ENCODE data around the gene PRKD1. TPM values are rescaled to one million over a fixed set of nuclear protein-coding genes. Genes with fewer than 3 reads are reported as not detected.

PRKD1 gene
- total RNA-seq, 1 experiment from 2014 or later = 1.2 TPM

GRCh38 chr14:29799464-29800095 is 128.1 kb downstream of the PRKD1 start:
- H4K20me1 ChIP-seq (ENCODE audit: low read length) = no peaks in the 10 kb centered on the region
- ChIA-PET CTCF (no interaction called here), POLR2A (ENCODE audit: unreplicated experiment) (no interaction called here)
- no peak overlapping the region for H3K27ac ChIP-seq (ENCODE audit: low read length)
- H3K9ac ChIP-seq (ENCODE audit: low read length) = no peak overlapping the region
- no peak overlapping the region for H2AFZ ChIP-seq (ENCODE audit: low read length)
- DNase-seq (no peak), ATAC-seq (no peak)
- no peaks in the 10 kb centered on the region for H3K9me3 ChIP-seq (ENCODE audit: low read length)
- no peak overlapping the region for H3K4me3 ChIP-seq (ENCODE audit: low read length)
- H3K9me2 ChIP-seq (replicated peaks; ENCODE audit: low read length) = no peaks in the 10 kb centered on the region
- H3K27me3 ChIP-seq (ENCODE audit: low read length) = no peaks in the 10 kb centered on the region
- H3K79me2 ChIP-seq (ENCODE audit: low read length) = no peaks in the 10 kb centered on the region
- no TSS peak for BruUV-seq (replicated peaks)
- no peaks in the 10 kb centered on the region for H3K4me1 ChIP-seq (ENCODE audit: insufficient read depth, low read length)
- H3K4me2 ChIP-seq (ENCODE audit: low read length) = no peak overlapping the region
- TF ChIP-seq EZH2phosphoT487 (IDR thresholded peaks at IDR 0.05; ENCODE audit: borderline replicate concordance, low read length) = no peak
- TF ChIP-seq EZH2 (IDR thresholded peaks at IDR 0.05; ENCODE audit: low read length, unreplicated experiment) = no peak
- TF ChIP-seq, protein P1, sequence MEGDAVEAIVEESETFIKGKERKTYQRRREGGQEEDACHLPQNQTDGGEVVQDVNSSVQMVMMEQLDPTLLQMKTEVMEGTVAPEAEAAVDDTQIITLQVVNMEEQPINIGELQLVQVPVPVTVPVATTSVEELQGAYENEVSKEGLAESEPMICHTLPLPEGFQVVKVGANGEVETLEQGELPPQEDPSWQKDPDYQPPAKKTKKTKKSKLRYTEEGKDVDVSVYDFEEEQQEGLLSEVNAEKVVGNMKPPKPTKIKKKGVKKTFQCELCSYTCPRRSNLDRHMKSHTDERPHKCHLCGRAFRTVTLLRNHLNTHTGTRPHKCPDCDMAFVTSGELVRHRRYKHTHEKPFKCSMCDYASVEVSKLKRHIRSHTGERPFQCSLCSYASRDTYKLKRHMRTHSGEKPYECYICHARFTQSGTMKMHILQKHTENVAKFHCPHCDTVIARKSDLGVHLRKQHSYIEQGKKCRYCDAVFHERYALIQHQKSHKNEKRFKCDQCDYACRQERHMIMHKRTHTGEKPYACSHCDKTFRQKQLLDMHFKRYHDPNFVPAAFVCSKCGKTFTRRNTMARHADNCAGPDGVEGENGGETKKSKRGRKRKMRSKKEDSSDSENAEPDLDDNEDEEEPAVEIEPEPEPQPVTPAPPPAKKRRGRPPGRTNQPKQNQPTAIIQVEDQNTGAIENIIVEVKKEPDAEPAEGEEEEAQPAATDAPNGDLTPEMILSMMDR (conservative IDR thresholded peaks at IDR 0.05; ENCODE audit: low read depth, low read length) = no peak
- no peaks in the 10 kb centered on the region for H3F3A ChIP-seq (ENCODE audit: low read length, unreplicated experiment)
- no peaks in the 10 kb centered on the region for H3K36me3 ChIP-seq (ENCODE audit: low read depth, low read length)
- intact Hi-C loops (cut with micrococcal nuclease) = no loop called here

GRCh38 chr14:29798811-29799210 is 128.8 kb downstream of the PRKD1 start:
- H3K27me3 ChIP-seq (ENCODE audit: low read length) = no peaks in the 10 kb centered on the region
- H3K4me1 ChIP-seq (ENCODE audit: insufficient read depth, low read length) = no peaks in the 10 kb centered on the region
- H3K27ac ChIP-seq (ENCODE audit: low read length) = no peak overlapping the region
- no peak for ATAC-seq
- H3K4me3 ChIP-seq (ENCODE audit: low read length) = no peak overlapping the region
- no peak overlapping the region for H2AFZ ChIP-seq (ENCODE audit: low read length)
- POLR2A ChIA-PET (ENCODE audit: unreplicated experiment) = no interaction called here
- no peaks in the 10 kb centered on the region for H3F3A ChIP-seq (ENCODE audit: low read length, unreplicated experiment)
- CTCF ChIA-PET = no interaction called here
- no peak overlapping the region for H3K9ac ChIP-seq (ENCODE audit: low read length)
- BruUV-seq (replicated peaks) = no TSS peak
- no peak for DNase-seq
- no peaks in the 10 kb centered on the region for H3K36me3 ChIP-seq (ENCODE audit: low read depth, low read length)
- TF ChIP-seq, protein P1 (conservative IDR thresholded peaks at IDR 0.05; ENCODE audit: low read depth, low read length) = no peak
- TF ChIP-seq EZH2phosphoT487 (IDR thresholded peaks at IDR 0.05; ENCODE audit: borderline replicate concordance, low read length) (no peak), EZH2 (IDR thresholded peaks at IDR 0.05; ENCODE audit: low read length, unreplicated experiment) (no peak)
- H4K20me1 ChIP-seq (ENCODE audit: low read length) = no peaks in the 10 kb centered on the region
- no peak overlapping the region for H3K4me2 ChIP-seq (ENCODE audit: low read length)
- H3K9me3 ChIP-seq (ENCODE audit: low read length) = no peaks in the 10 kb centered on the region
- intact Hi-C loops (cut with micrococcal nuclease) = no loop called here
- H3K9me2 ChIP-seq (replicated peaks; ENCODE audit: low read length) = no peaks in the 10 kb centered on the region
- H3K79me2 ChIP-seq (ENCODE audit: low read length) = no peaks in the 10 kb centered on the region

GRCh38 chr14:29798108-29798663 is 129.5 kb downstream of the PRKD1 start:
- Histone ChIP-seq H3K4me3 (ENCODE audit: low read length) (no peak overlapping the region), H4K20me1 (ENCODE audit: low read length) (no peaks in the 10 kb centered on the region), H3K36me3 (ENCODE audit: low read depth, low read length) (no peaks in the 10 kb centered on the region), H3K9me3 (ENCODE audit: low read length) (no peaks in the 10 kb centered on the region), H3K27ac (ENCODE audit: low read length) (no peak overlapping the region), H3K4me2 (ENCODE audit: low read length) (no peak overlapping the region), H3K27me3 (ENCODE audit: low read length) (no peaks in the 10 kb centered on the region), H3K9ac (ENCODE audit: low read length) (no peak overlapping the region), H3K79me2 (ENCODE audit: low read length) (no peaks in the 10 kb centered on the region), H3K4me1 (ENCODE audit: insufficient read depth, low read length) (no peaks in the 10 kb centered on the region), H2AFZ (ENCODE audit: low read length) (no peak overlapping the region), H3F3A (ENCODE audit: low read length, unreplicated experiment) (no peaks in the 10 kb centered on the region), H3K9me2 (replicated peaks; ENCODE audit: low read length) (no peaks in the 10 kb centered on the region)
- CTCF ChIA-PET = no interaction called here
- BruUV-seq (replicated peaks) = no TSS peak
- DNase-seq = no peak
- intact Hi-C loops (cut with micrococcal nuclease) = no loop called here
- TF ChIP-seq EZH2phosphoT487 (IDR thresholded peaks at IDR 0.05; ENCODE audit: borderline replicate concordance, low read length) (no peak), EZH2 (IDR thresholded peaks at IDR 0.05; ENCODE audit: low read length, unreplicated experiment) (no peak)
- TF ChIP-seq, protein P1 (conservative IDR thresholded peaks at IDR 0.05; ENCODE audit: low read depth, low read length) = no peak
- POLR2A ChIA-PET (ENCODE audit: unreplicated experiment) = no interaction called here
- ATAC-seq = no peak
